Lung (tissue), 12 donors: ENCODE results near the gene PTGES. TPM values are rescaled to one million over a fixed set of nuclear protein-coding genes. Genes with fewer than 3 reads are reported as not detected.

ENCODE experiments used
- ATAC-seq: fragments of 200-7000 bp; cut with Tn5 transposase; one replicate; pipeline ENCODE4 v1.9.1; 2020; ENCODE audit warnings: moderate number of reproducible peaks; ENCODE audit not compliant: insufficient read depth, low FRiP score
- DNase-seq, 3 donors: peaks; one replicate each; pipeline ENCODE4 v3.0.0-alpha.2; 2013 to 2017
- H3K27ac ChIP-seq, 2 donors: one replicate each; pipeline ENCODE4 v1.5.1; 2013; ENCODE audit warnings: mild to moderate bottlenecking in 2 of 2, moderate library complexity in 2 of 2, control low read depth in 1 of 2, inconsistent platforms in 1 of 2, low read depth in 1 of 2, low read length in 1 of 2
- H3K27me3 ChIP-seq, 3 donors: one replicate each; pipeline ENCODE4 v1.5.1; 2013; ENCODE audit warnings: low read length in 2 of 3; ENCODE audit not compliant: control insufficient read depth in 3 of 3, insufficient read depth in 3 of 3
- H3K36me3 ChIP-seq, 4 donors: one replicate each; pipeline ENCODE4 v1.5.1; 2013; ENCODE audit warnings: low read length in 4 of 4, mild to moderate bottlenecking in 1 of 4, moderate library complexity in 1 of 4; ENCODE audit not compliant: control insufficient read depth in 4 of 4, insufficient read depth in 4 of 4
- H3K4me1 ChIP-seq, 5 donors: one replicate each; pipeline ENCODE4 v1.5.1; 2013; ENCODE audit warnings: low read length in 5 of 5, mild to moderate bottlenecking in 2 of 5, moderate library complexity in 1 of 5; ENCODE audit not compliant: control insufficient read depth in 5 of 5, insufficient read depth in 5 of 5
- H3K4me3 ChIP-seq: one replicate; pipeline ENCODE4 v1.5.1; 2013; ENCODE audit warnings: mild to moderate bottlenecking, control low read depth, moderate library complexity
- H3K9ac ChIP-seq, 2 donors: one replicate each; pipeline ENCODE4 v1.5.1; 2013; ENCODE audit warnings: low read length in 2 of 2, control low read depth in 1 of 2; ENCODE audit not compliant: insufficient read depth in 1 of 2
- H3K9me3 ChIP-seq, 4 donors: one replicate each; pipeline ENCODE4 v1.5.1; 2013; ENCODE audit warnings: low read length in 3 of 4, mild to moderate bottlenecking in 1 of 4, moderate library complexity in 1 of 4; ENCODE audit not compliant: control insufficient read depth in 4 of 4, insufficient read depth in 3 of 4
- CTCF ChIP-seq: IDR thresholded peaks from 2 replicates; pipeline ENCODE4 v1.5.1; 2012; ENCODE audit warnings: mild to moderate bottlenecking; ENCODE audit errors: control extremely low read depth, extremely low read depth
- WGBS, 2 donors: extraction: QIAGEN DNeasy Blood & Tissue Kit; methylation state at CpG; one replicate each; pipeline ENCODE4 v1.1.7; 2013; 5-methylcytosine and 5-hydroxymethylcytosine counted together
- polyA plus RNA-seq, 2 donors: library from polyadenylated mRNA; stranded (reverse); fragments of 200-250 nt; gene quantifications; one replicate each; pipeline ENCODE4 v1.2.1, GENCODE V29; 2013
- total RNA-seq, 2 donors: library from RNA; depleted of rRNA in 1 of 2; stranded (reverse); fragments of >200 nt in 1 of 2; gene quantifications; one replicate each; pipeline ENCODE4 v1.2.1, GENCODE V29; 2014 to 2021
- donor health status: control.
- donor health status: control.
- donor health status: Bipolar disorder and iron deficiency.
- donor health status: healthy.
- donor health status: DM: yes; HTN: yes; CAD: no.

The PTGES gene
- total and polyA plus RNA-seq, 4 donors: 8.0 to 19.8 (median 14.0) TPM

GRCh38 chr9:129698254-129698757, 54.5 kb downstream of the PTGES start:
- Histone ChIP-seq H3K36me3 (no peaks in the 10 kb centered on the region), H3K4me1 (peaks cover 0 to 22% (median 7%) of the 10 kb centered on the region in 5 donors), H3K27me3 (peaks cover 0 to 19% (median 0%) of the 10 kb centered on the region in 3 donors), H3K4me3 (no peak overlapping the region), H3K9me3 (no peaks in the 10 kb centered on the region), H3K27ac (peak overlapping the region in 1 of 2 donors; percentile 9), H3K9ac (no peak overlapping the region)
- no peak for TF ChIP-seq CTCF
- DNase-seq (no peak), ATAC-seq (no peak)
- WGBS, 2 donors: 53 to 58% methylated on average over 13 to 16 of the region's 17 CpGs

- peak overlapping the region; percentile 22 to 61 for H3K27ac ChIP-seq
- ATAC-seq (no peak), DNase-seq (peak in 2 of 3 donors; percentile 60 to 71)
- peaks cover 0 to 2% (median 0%) of the 10 kb centered on the region in 4 donors for H3K9me3 ChIP-seq
- H3K4me1 ChIP-seq: peaks cover 0 to 17% (median 4%) of the 10 kb centered on the region in 5 donors
- no peaks in the 10 kb centered on the region for H3K36me3 ChIP-seq
- no peak overlapping the region for H3K9ac ChIP-seq
- 2 to 8% methylated on average over 19 to 25 of the region's 25 CpGs for WGBS, 2 donors
- no peak for TF ChIP-seq CTCF
- no peak overlapping the region for H3K4me3 ChIP-seq
- H3K27me3 ChIP-seq: peaks cover 0 to 19% (median 0%) of the 10 kb centered on the region in 3 donors
Observed at GRCh38 chr9:129697656-129698253, 55.1 kb downstream of the PTGES start.

GRCh38 chr9:129696944-129697655, 55.7 kb downstream of the PTGES start:
- Histone ChIP-seq H3K4me3 (peak overlapping the region; percentile 8), H3K4me1 (peaks cover 0 to 11% (median 0%) of the 10 kb centered on the region in 5 donors), H3K36me3 (no peaks in the 10 kb centered on the region), H3K27me3 (peaks cover 0 to 19% (median 0%) of the 10 kb centered on the region in 3 donors), H3K27ac (peak overlapping the region; percentile 22 to 61), H3K9ac (no peak overlapping the region), H3K9me3 (peaks cover 0 to 2% (median 0%) of the 10 kb centered on the region in 4 donors)
- peak; percentile 43 for ATAC-seq
- DNase-seq: peak; percentile 52 to 76 (median 57)
- 4 to 9% methylated on average over 46 to 71 of the region's 71 CpGs for WGBS, 2 donors
- no peak for TF ChIP-seq CTCF
